Adrenal gland (tissue), 12 donors: Measurements from ENCODE around the gene ATP6V0E1. TPM values are rescaled to one million over a fixed set of nuclear protein-coding genes. Genes with fewer than 3 reads are reported as not detected.

Experiments used
- DNase-seq, 7 donors: peaks; one replicate each; pipeline ENCODE4 v3.0.0-alpha.2; 2019 to 2020
- H3K27ac ChIP-seq, 5 donors: fragments of 200-600 bp; sonication (generic) in 4 of 5; 1 replicate in 3 of 5; 2 replicates in 2 of 5; pipeline versions ENCODE4 v1.5.1 to v1.8.0; 2016 to 2020; ENCODE audit warnings: mild to moderate bottlenecking in 1 of 5
- H3K27me3 ChIP-seq: fragments of 200-600 bp; 2 replicates; pipeline ENCODE4 v1.8.0; 2021
- H3K36me3 ChIP-seq, 2 donors: fragments of 200-600 bp; replicated peaks in 1 of 2; 1 replicate in 1 of 2; 2 replicates in 1 of 2; pipeline versions ENCODE4 v1.5.1 to v1.8.0; 2018 to 2022
- H3K4me1 ChIP-seq, 2 donors: fragments of 200-600 bp; replicated peaks in 1 of 2; 1 replicate in 1 of 2; 2 replicates in 1 of 2; pipeline versions ENCODE4 v1.5.1 to v1.8.0; 2018 to 2021
- H3K4me3 ChIP-seq, 4 donors: fragments of 200-600 bp; sonication (generic) in 3 of 4; one replicate each; pipeline ENCODE4 v1.5.1; 2016 to 2018
- H3K9me3 ChIP-seq, 3 donors: fragments of 200-600 bp; sonication (generic) in 1 of 3; replicated peaks in 1 of 3; 1 replicate in 2 of 3; 2 replicates in 1 of 3; pipeline versions ENCODE4 v1.5.1 to v1.8.0; 2016 to 2021
- POLR2A ChIP-seq, 2 donors: fragments of 450-650 bp; IDR thresholded peaks; one replicate each; pipeline ENCODE4 v1.6.1; 2017; ENCODE audit warnings: antibody characterized with exemption in 2 of 2, mild to moderate bottlenecking in 2 of 2, moderate library complexity in 1 of 2
- whole genome bisulfite sequencing, 4 donors: extraction: QIAGEN DNeasy Blood & Tissue Kit in 2 of 4; methylation state at CpG; one replicate each; pipeline versions ENCODE4 v1.1.5 to v1.1.7; 2013 to 2017; 5-methylcytosine and 5-hydroxymethylcytosine counted together
- intact Hi-C, 2 donors: fragments of 100-400 bp; cut with DNase I; formaldehyde crosslinking; loops; one replicate each; pipeline versions ENCODE4 v1.14.1 to v1.15.0; 2022 to 2023
- polyA plus RNA-seq, 3 donors: library from polyadenylated mRNA; stranded (reverse); fragments of 200-250 nt in 2 of 3; fragments of 350-450 nt in 1 of 3; fragmentation: Illumina TruSeq in 1 of 3; extraction: RNeasy Lipid Tissue Mini Kit (QIAGEN cat#74804) in 1 of 3; gene quantifications; one replicate each; pipeline ENCODE4 v1.2.3, GENCODE V29; 2013 to 2014
- total RNA-seq, 9 donors: library from RNA; depleted of rRNA in 4 of 9; stranded (reverse); fragments of >200 nt in 4 of 9; fragments of 120-200 nt in 1 of 9; fragmentation: NEBNext Ultra II Directional in 1 of 9; extraction: Animal tissue kit (Norgen Biotek cat#: 25700) in 1 of 9; gene quantifications; one replicate each; pipeline versions ENCODE4 v1.1.0 to v1.2.4, GENCODE V29; 2013 to 2023
- TF ChIP-seq, protein P1 (sequence below), 6 experiments: fragments of 450-650 bp in 4 of 6; fragments of 200-600 bp in 2 of 6; sonication (generic) in 1 of 6; IDR thresholded peaks; 1 replicate in 5 of 6; 2 replicates in 1 of 6; pipeline versions ENCODE4 v1.5.1 to v1.8.0; 2016 to 2021; ENCODE audit warnings: antibody characterized with exemption in 6 of 6, mild to moderate bottlenecking in 2 of 6, moderate library complexity in 1 of 6
- donor health status: healthy with polysubstance abuse.
- donor health status: Bipolar disorder and iron deficiency.
- donor health status: DM: yes; HTN: yes; CAD: no.
- donor health status: DM: no; HTN: no; CAD: no.
- donor health status: DM: no; HTN: no; CAD: no.
- donor health status: DM: yes; HTN: yes; CAD: no.

The ATP6V0E1 gene
- total and polyA plus RNA-seq, 12 donors: 139 to 413 (median 253) TPM

DNA sequence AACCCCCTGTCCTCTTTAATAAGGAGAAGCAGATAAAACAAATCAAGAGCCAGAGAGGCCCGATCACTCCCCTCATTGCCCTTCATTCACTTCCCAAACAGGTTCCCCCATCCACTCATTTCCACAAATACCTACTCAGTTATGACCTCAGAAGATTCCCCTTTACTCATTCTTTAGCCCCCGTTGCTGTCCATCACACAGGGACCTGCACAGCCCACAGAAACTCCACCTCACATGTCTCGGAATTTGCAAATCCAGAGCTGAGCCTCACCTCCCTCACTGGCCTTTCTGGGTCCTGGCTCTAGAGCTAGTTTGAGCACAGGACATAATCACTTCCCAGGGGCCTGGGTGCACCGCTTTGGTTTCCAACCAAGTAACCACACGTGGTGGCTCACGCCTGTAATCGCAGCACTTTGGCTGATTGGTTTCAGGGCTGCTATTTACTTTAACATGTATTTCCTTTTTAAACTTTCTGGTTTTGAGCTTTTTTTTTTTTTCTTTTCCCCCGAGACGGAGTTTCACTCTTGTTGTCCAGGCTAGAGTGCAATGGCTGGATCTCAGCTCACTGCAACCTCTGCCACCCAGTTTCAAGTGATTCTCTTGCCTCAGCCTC lies 17.8 kb downstream of the ATP6V0E1 start:
- H3K36me3 ChIP-seq: peaks cover 0 to 17% of the 10 kb centered on the region in 2 donors
- peaks cover 0 to 53% of the 10 kb centered on the region in 2 donors for H3K4me1 ChIP-seq
- no peak overlapping the region for H3K27ac ChIP-seq
- WGBS, 4 donors: 84 to 98% (median 86%) methylated on average over 9 of the region's 9 CpGs
- H3K9me3 ChIP-seq: no peaks in the 10 kb centered on the region
- peak in 1 of 7 donors; percentile 33 for DNase-seq
- no peaks in the 10 kb centered on the region for H3K27me3 ChIP-seq
- TF ChIP-seq POLR2A (IDR thresholded peaks at IDR 0.05): no peak
- TF ChIP-seq, protein P1, sequence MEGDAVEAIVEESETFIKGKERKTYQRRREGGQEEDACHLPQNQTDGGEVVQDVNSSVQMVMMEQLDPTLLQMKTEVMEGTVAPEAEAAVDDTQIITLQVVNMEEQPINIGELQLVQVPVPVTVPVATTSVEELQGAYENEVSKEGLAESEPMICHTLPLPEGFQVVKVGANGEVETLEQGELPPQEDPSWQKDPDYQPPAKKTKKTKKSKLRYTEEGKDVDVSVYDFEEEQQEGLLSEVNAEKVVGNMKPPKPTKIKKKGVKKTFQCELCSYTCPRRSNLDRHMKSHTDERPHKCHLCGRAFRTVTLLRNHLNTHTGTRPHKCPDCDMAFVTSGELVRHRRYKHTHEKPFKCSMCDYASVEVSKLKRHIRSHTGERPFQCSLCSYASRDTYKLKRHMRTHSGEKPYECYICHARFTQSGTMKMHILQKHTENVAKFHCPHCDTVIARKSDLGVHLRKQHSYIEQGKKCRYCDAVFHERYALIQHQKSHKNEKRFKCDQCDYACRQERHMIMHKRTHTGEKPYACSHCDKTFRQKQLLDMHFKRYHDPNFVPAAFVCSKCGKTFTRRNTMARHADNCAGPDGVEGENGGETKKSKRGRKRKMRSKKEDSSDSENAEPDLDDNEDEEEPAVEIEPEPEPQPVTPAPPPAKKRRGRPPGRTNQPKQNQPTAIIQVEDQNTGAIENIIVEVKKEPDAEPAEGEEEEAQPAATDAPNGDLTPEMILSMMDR (IDR thresholded peaks at IDR 0.05): no peak
- no peak overlapping the region for H3K4me3 ChIP-seq
- intact Hi-C loops: no loop called here

- Histone ChIP-seq H3K4me1 (peaks cover 9 to 68% of the 10 kb centered on the region in 2 donors), H3K9me3 (no peaks in the 10 kb centered on the region), H3K4me3 (no peak overlapping the region), H3K36me3 (no peaks in the 10 kb centered on the region), H3K27me3 (no peaks in the 10 kb centered on the region), H3K27ac (no peak overlapping the region)
- no peak for TF ChIP-seq POLR2A (IDR thresholded peaks at IDR 0.05)
- TF ChIP-seq, protein P1 (IDR thresholded peaks at IDR 0.05): no peak
- WGBS, 4 donors: 71 to 87% (median 81%) methylated on average over 3 of the region's 3 CpGs
- intact Hi-C loops: no loop called here
- peak in 1 of 7 donors; percentile 33 for DNase-seq
Measured at GRCh38 chr5:173003360-173003759, 19.8 kb downstream of the ATP6V0E1 start.

DNA sequence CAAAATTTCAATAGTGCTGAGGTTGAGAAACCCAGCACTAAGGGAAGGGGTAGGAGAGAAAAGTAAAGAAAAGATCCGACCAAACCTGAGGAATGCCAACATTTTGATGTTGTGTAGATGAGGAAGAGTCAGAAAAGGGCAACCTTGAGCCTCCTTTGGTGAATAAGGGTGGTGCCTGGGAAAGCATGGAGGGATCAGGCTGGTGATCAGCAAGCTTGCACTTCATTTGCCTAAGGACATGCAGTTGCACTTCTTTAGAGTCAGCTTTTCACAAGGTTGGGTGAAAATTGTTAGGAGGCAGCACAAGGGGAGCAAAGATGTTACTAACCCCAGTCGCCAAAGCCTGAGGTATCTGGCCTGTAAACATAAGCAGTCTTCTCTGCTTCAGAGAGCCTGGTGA lies 20.4 kb downstream of the ATP6V0E1 start:
- Histone ChIP-seq H3K27ac (no peak overlapping the region), H3K9me3 (no peaks in the 10 kb centered on the region), H3K4me3 (no peak overlapping the region), H3K36me3 (no peaks in the 10 kb centered on the region), H3K27me3 (no peaks in the 10 kb centered on the region), H3K4me1 (peaks cover 9 to 65% of the 10 kb centered on the region in 2 donors)
- intact Hi-C loops: no loop called here
- 67 to 100% (median 80%) methylated on average over 2 of the region's 2 CpGs for WGBS, 4 donors
- DNase-seq: peak in 1 of 7 donors; percentile 21
- TF ChIP-seq POLR2A (IDR thresholded peaks at IDR 0.05): no peak
- TF ChIP-seq, protein P1 (IDR thresholded peaks at IDR 0.05): no peak

DNA sequence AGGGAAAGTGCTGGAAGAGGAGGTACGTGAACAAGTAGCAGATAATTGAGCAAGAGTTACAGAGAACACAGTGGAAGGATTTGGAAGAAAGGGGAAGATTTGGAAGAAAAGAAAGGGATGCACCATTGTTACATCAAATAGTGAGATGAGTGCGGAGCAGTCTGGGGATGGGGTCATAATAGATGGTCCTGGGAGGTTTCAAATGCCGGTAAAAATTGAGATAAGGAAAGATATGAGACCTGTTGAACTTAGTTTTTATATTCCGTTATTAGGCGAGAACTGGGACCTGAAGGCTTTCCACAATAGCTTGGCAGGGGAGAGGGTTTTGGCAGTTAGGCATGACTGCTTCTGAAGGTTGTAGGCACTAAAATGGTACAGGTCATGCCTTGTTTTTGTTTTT lies 20.9 kb downstream of the ATP6V0E1 start:
- no peak overlapping the region for H3K27ac ChIP-seq
- TF ChIP-seq, protein P1 (IDR thresholded peaks at IDR 0.05): no peak
- no peak for TF ChIP-seq POLR2A (IDR thresholded peaks at IDR 0.05)
- no peaks in the 10 kb centered on the region for H3K9me3 ChIP-seq
- intact Hi-C loops: no loop called here
- 81% methylated on average over 5 of the region's 5 CpGs for WGBS, 4 donors
- peaks cover 9 to 61% of the 10 kb centered on the region in 2 donors for H3K4me1 ChIP-seq
- no peak for DNase-seq
- H3K4me3 ChIP-seq: no peak overlapping the region
- no peaks in the 10 kb centered on the region for H3K27me3 ChIP-seq
- H3K36me3 ChIP-seq: no peaks in the 10 kb centered on the region
